Bronchial epithelial cell (primary cell): ENCODE results near the gene GABRD. TPM values are rescaled to one million over a fixed set of nuclear protein-coding genes. Genes with fewer than 3 reads are reported as not detected.

Source experiments
- DNase-seq: peaks from one replicate; pipeline ENCODE4 v3.0.0-alpha.2; 2010; ENCODE audit warnings: low read depth
- FAIRE-seq: peaks from 2 replicates; lab custom pipeline; 2011; peaks lifted over from hg19 to GRCh38; lab: Jason Lieb, UNC
- H3K27me3 ChIP-seq: 2 replicates; pipeline ENCODE4 v1.5.1; 2011; ENCODE audit warnings: low read length; ENCODE audit not compliant: control insufficient read depth, insufficient read depth
- H3K36me3 ChIP-seq: 2 replicates; pipeline ENCODE4 v1.5.1; 2011; ENCODE audit warnings: low read length; ENCODE audit not compliant: control insufficient read depth, insufficient read depth
- H3K4me3 ChIP-seq: 2 replicates; pipeline ENCODE4 v1.5.1; 2011; ENCODE audit warnings: mild to moderate bottlenecking, low read depth, low read length, control low read depth
- CTCF ChIP-seq: IDR thresholded peaks from 2 replicates; pipeline ENCODE4 v1.5.1; 2011; ENCODE audit warnings: mild to moderate bottlenecking, moderate library complexity, low read length, control low read depth, inconsistent platforms; ENCODE audit not compliant: insufficient read depth, severe bottlenecking
- total RNA-seq: library from RNA; depleted of rRNA; stranded (reverse); fragments of >200 nt; gene quantifications from 2 replicates; pipeline ENCODE4 v1.2.1, GENCODE V29; 2014

GABRD gene
- total RNA-seq, 1 donor from 2014 or later, result not detected

GRCh38 chr1:1972976-1973715 lies 46.0 kb upstream of the GABRD start:
- TF ChIP-seq CTCF, result no peak
- FAIRE-seq, result no peak
- DNase-seq, result no peak
- H3K4me3 ChIP-seq, result no peak overlapping the region
- H3K36me3 ChIP-seq, result no peaks in the 10 kb centered on the region
- H3K27me3 ChIP-seq, result no peaks in the 10 kb centered on the region

GRCh38 chr1:1973716-1974642 lies 45.2 kb upstream of the GABRD start:
- DNase-seq (no peak), FAIRE-seq (no peak)
- TF ChIP-seq CTCF, result no peak
- H3K36me3 ChIP-seq, result no peaks in the 10 kb centered on the region
- no peaks in the 10 kb centered on the region for H3K27me3 ChIP-seq
- no peak overlapping the region for H3K4me3 ChIP-seq

GRCh38 chr1:1974834-1975233 lies 44.3 kb upstream of the GABRD start:
- DNase-seq (no peak), FAIRE-seq (no peak)
- H3K27me3 ChIP-seq, result no peaks in the 10 kb centered on the region
- H3K4me3 ChIP-seq, result no peak overlapping the region
- H3K36me3 ChIP-seq, result no peaks in the 10 kb centered on the region
- TF ChIP-seq CTCF, result no peak

GRCh38 chr1:1975535-1975934 lies 43.6 kb upstream of the GABRD start:
- FAIRE-seq (no peak), DNase-seq (no peak)
- Histone ChIP-seq H3K4me3 (no peak overlapping the region), H3K27me3 (no peaks in the 10 kb centered on the region), H3K36me3 (no peaks in the 10 kb centered on the region)
- TF ChIP-seq CTCF, result no peak

GRCh38 chr1:1976031-1976430 lies 43.1 kb upstream of the GABRD start:
- Histone ChIP-seq H3K36me3 (no peaks in the 10 kb centered on the region), H3K4me3 (no peak overlapping the region), H3K27me3 (no peaks in the 10 kb centered on the region)
- TF ChIP-seq CTCF, result no peak
- DNase-seq, result no peak
- no peak for FAIRE-seq
